Chondrocyte (in vitro differentiated cells): ENCODE measurements around the gene ARHGAP26. TPM values are rescaled to one million over a fixed set of nuclear protein-coding genes. Genes with fewer than 3 reads are reported as not detected.

Experiments
- DNase-seq: peaks from one replicate; pipeline ENCODE4 v3.0.0; 2021; ENCODE audit warnings: mixed read lengths, low spot score
- H3K27ac Mint-ChIP-seq: one replicate; pipeline ENCODE4 v1.8.0; 2021; ENCODE audit warnings: mild to moderate bottlenecking, moderate library complexity, mixed read lengths; ENCODE audit not compliant: unreplicated experiment
- H3K27me3 Mint-ChIP-seq: 2 replicates; pipeline ENCODE4 v1.8.0; 2021; ENCODE audit warnings: low read depth, mixed read lengths
- H3K36me3 Mint-ChIP-seq: 2 replicates; pipeline ENCODE4 v1.8.0; 2021; ENCODE audit warnings: low read depth, mixed read lengths
- H3K4me1 Mint-ChIP-seq: 2 replicates; pipeline ENCODE4 v1.8.0; 2021; ENCODE audit warnings: low read depth, mild to moderate bottlenecking, mixed read lengths
- H3K4me3 Mint-ChIP-seq: one replicate; pipeline ENCODE4 v1.8.0; 2021; ENCODE audit warnings: mild to moderate bottlenecking, moderate library complexity, mixed read lengths; ENCODE audit not compliant: unreplicated experiment
- H3K9me3 Mint-ChIP-seq: 2 replicates; pipeline ENCODE4 v1.8.0; 2021; ENCODE audit warnings: low read depth, mixed read lengths
- CTCF ChIP-seq: fragments of 200-600 bp; sonication (generic); IDR thresholded peaks from 2 replicates; pipeline ENCODE4 v1.5.0; 2021; ENCODE audit warnings: antibody characterized with exemption, mild to moderate bottlenecking, moderate library complexity
- total RNA-seq: library from RNA; stranded (reverse); gene quantifications from 3 replicates; pipeline ENCODE4 v1.2.1, GENCODE V29; 2021

The ARHGAP26 gene
- total RNA-seq, 1 donor from 2014 or later = 16.4 TPM

- no peak for TF ChIP-seq CTCF
- Mint-ChIP-seq H3K4me1 (peaks cover 17% of the 10 kb centered on the region), H3K9me3 (no peaks in the 10 kb centered on the region), H3K4me3 (no peak overlapping the region), H3K27ac (no peak overlapping the region), H3K27me3 (no peaks in the 10 kb centered on the region), H3K36me3 (no peaks in the 10 kb centered on the region)
- no peak for DNase-seq
These were observed 271.3 kb downstream of the ARHGAP26 start for GRCh38 chr5:143041461-143041860.

- no peak overlapping the region for H3K4me3 Mint-ChIP-seq
- H3K27ac Mint-ChIP-seq = peak overlapping the region; percentile 79
- no peaks in the 10 kb centered on the region for H3K9me3 Mint-ChIP-seq
- H3K4me1 Mint-ChIP-seq = peaks cover 17% of the 10 kb centered on the region
- H3K36me3 Mint-ChIP-seq = no peaks in the 10 kb centered on the region
- H3K27me3 Mint-ChIP-seq = no peaks in the 10 kb centered on the region
- no peak for DNase-seq
- TF ChIP-seq CTCF = no peak
These were observed 272.0 kb downstream of the ARHGAP26 start for GRCh38 chr5:143041972-143042770.

- no peak for TF ChIP-seq CTCF
- DNase-seq = no peak
- Mint-ChIP-seq H3K4me1 (peaks cover 17% of the 10 kb centered on the region), H3K4me3 (no peak overlapping the region), H3K27ac (no peak overlapping the region), H3K36me3 (no peaks in the 10 kb centered on the region), H3K9me3 (no peaks in the 10 kb centered on the region), H3K27me3 (no peaks in the 10 kb centered on the region)
These were observed 274.1 kb downstream of the ARHGAP26 start for GRCh38 chr5:143044265-143044664.

GRCh38 chr5:143045062-143045461 is 274.9 kb downstream of the ARHGAP26 start:
- TF ChIP-seq CTCF = no peak
- no peaks in the 10 kb centered on the region for H3K36me3 Mint-ChIP-seq
- H3K9me3 Mint-ChIP-seq = no peaks in the 10 kb centered on the region
- no peak for DNase-seq
- no peak overlapping the region for H3K27ac Mint-ChIP-seq
- no peak overlapping the region for H3K4me3 Mint-ChIP-seq
- H3K27me3 Mint-ChIP-seq = no peaks in the 10 kb centered on the region
- peaks cover 17% of the 10 kb centered on the region for H3K4me1 Mint-ChIP-seq

- no peak for DNase-seq
- H3K4me1 Mint-ChIP-seq = peaks cover 20% of the 10 kb centered on the region
- no peak for TF ChIP-seq CTCF
- no peaks in the 10 kb centered on the region for H3K36me3 Mint-ChIP-seq
- H3K27me3 Mint-ChIP-seq = no peaks in the 10 kb centered on the region
- H3K9me3 Mint-ChIP-seq = no peaks in the 10 kb centered on the region
- no peak overlapping the region for H3K4me3 Mint-ChIP-seq
- no peak overlapping the region for H3K27ac Mint-ChIP-seq
These were observed 276.1 kb downstream of the ARHGAP26 start for GRCh38 chr5:143046314-143046713.
